Measurements from ENCODE around the gene MGAT5. TPM values are rescaled to one million over a fixed set of nuclear protein-coding genes. Genes with fewer than 3 reads are reported as not detected.

Gene MGAT5, protein sequence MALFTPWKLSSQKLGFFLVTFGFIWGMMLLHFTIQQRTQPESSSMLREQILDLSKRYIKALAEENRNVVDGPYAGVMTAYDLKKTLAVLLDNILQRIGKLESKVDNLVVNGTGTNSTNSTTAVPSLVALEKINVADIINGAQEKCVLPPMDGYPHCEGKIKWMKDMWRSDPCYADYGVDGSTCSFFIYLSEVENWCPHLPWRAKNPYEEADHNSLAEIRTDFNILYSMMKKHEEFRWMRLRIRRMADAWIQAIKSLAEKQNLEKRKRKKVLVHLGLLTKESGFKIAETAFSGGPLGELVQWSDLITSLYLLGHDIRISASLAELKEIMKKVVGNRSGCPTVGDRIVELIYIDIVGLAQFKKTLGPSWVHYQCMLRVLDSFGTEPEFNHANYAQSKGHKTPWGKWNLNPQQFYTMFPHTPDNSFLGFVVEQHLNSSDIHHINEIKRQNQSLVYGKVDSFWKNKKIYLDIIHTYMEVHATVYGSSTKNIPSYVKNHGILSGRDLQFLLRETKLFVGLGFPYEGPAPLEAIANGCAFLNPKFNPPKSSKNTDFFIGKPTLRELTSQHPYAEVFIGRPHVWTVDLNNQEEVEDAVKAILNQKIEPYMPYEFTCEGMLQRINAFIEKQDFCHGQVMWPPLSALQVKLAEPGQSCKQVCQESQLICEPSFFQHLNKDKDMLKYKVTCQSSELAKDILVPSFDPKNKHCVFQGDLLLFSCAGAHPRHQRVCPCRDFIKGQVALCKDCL
- total RNA-seq (2014; rRNA removed; shearing (Covaris generic)) = 31.5 and 37.5 TPM in 2 replicates
- polyA plus RNA-seq (2015; cell fraction: cytosol; rRNA removed) = 31.5 and 43.5 TPM in 2 replicates
- 43.2 and 43.4 TPM in 2 replicates for polyA plus RNA-seq (2015; cell fraction: nucleus; rRNA removed)

DNA sequence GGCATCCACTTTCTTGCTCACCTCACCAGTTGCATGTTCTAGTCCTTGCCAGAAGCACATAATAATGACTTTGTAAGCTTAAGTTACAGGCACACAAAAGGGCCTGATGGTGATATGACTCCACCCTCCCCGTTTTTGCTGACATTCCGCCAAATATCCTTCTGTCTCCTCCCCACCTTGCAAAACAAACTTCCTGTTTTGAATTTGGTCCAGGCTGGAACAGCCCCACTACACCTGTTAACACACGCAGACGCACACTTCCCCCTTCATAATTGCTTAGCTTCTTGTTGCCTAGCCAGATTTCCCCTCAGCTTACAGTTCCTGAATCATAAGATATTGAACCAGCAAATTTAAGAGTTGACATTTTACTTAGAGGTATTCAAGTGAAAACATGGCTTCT is at the start of gene MGAT5:
Gene MGAT5 (plus strand): TSS at position 269 of the 400 bp plus-strand sequence. CDS start 332 bp downstream, outside the sequence.
- no peak for DNase-seq (ENCODE audit: low read depth)

DNA sequence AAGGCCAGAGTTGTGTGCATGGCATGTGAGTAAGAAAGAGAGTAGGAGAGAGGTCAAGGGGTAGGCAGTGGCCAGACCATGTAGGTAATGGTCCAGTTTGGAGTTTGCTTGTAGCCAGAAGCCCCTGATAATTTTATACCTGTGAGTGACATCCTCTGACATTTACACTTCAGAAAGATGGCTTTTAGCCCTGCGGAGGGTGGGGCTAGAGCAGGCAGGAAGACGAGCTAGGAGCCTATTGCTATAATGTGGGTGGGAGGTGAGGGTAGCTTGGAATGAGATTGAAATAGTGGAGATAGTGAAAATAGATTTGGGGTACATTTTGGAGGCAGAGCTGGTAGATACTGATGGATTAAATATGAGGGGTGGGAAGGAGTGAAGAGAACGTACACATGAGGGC is 48.8 kb upstream of the MGAT5 start:
- no peak for DNase-seq (ENCODE audit: low read depth)

GRCh38 chr2:134206031-134206430 is 47.8 kb upstream of the MGAT5 start:
- DNase-seq (ENCODE audit: low read depth) = no peak

GRCh38 chr2:134206573-134206972 is 47.3 kb upstream of the MGAT5 start:
- DNase-seq (ENCODE audit: low read depth) = peak; percentile 73

DNA sequence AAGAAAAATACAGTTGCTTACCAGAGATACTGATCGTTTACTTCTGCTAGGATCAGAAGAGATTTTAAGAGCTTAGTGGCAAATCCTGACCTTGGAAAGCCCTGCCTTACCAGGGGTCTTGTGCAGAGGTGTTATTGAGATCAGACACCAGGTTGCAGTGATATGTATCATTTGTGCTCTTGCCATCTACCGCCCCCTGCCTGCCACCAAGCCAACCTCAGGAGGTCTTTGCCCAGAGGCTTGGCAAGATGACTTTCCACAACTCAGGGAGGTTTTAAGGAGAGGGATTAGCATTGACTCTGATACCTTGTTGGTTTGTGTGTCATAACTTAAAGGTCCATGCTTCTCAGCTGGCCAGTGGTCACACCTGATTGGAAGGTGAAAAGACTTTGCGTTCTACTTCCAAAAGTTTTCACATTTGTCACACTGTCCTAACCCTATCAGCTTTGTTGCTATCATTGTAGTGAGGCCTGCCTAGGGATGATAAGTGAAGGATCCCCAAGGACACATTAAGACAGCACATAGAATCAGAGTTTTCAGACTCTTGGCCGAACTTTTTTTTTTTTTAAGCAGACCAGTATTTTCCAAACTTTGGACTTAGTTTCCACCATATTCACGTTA is 46.2 kb upstream of the MGAT5 start:
- peak; percentile 61 for DNase-seq (ENCODE audit: low read depth)

- DNase-seq (ENCODE audit: low read depth) = no peak
Observed at GRCh38 chr2:134208825-134209224, 45.0 kb upstream of the MGAT5 start.

DNA sequence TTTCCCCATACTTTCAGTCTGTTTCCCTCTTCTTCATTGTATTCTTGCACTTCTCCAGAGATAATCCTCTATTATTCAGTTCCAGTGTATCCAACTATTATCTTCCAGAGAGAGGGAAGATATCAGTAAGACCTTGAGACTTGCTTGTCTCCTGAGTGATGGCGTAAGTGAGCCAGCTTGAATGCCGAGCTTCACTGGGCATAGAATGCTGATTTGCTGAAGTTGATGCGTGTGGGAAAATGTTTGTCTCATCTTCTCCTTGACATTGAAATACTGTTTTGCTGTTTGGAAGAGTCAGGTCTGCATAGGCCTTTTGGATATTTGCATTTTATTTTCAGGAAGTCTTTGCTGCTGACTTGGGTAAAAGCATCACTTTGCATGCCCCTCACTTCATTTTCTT is 41.1 kb upstream of the MGAT5 start:
- no peak for DNase-seq (ENCODE audit: low read depth)

DNA sequence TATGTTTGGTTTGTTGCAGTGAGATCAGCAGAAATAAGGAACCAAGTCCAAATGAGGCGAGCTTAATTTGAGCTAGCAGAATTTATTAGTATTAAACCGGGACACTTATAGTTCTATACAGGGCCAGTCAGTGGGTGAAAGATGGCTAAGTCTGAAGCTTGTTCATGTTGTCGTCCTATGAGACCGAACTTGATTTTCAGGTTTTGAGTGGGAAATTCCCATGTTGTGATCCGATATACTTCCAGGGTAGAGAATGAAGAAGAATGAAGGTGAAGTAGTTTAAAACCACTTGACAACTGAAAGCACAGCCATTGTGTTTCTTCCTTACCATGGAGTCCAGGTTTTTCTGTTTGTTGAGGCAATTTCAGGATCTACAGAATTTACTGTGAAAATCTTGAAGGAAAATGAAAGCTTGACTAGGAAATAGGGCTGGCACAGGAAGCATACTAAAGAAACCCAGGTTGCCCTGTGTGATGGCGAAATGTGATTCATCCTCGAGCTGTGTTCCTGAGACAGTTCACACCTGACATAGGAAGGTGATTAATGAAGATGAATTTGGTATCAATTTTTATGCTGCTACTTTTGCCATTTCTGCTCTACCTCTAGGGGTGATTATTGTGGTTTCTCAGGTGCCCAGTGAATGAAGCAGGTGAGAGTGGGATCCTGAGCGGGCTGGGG is 37.6 kb upstream of the MGAT5 start:
- no peak for DNase-seq (ENCODE audit: low read depth)

DNA sequence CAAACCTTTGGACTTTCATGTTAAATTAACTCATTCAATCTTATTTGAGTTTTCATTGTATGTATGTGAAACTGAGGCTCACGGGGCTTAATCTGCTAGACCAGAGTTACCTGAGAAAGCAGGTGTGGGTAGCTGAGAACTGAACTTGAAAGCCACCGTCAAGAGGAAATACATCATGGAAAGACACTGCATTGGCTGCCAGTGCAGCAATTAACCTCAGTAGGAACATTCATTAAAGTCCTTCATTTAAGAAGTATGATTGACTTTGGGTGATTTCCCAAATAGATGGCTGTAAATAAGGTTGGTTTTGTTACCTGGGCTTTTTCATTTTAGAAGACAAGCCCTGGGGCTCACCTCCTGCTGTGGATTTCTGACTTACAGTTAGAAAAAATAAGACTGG is 36.5 kb upstream of the MGAT5 start:
- no peak for DNase-seq (ENCODE audit: low read depth)

- DNase-seq (ENCODE audit: low read depth) = no peak
Observed at GRCh38 chr2:134217924-134218323, 35.9 kb upstream of the MGAT5 start.

DNA sequence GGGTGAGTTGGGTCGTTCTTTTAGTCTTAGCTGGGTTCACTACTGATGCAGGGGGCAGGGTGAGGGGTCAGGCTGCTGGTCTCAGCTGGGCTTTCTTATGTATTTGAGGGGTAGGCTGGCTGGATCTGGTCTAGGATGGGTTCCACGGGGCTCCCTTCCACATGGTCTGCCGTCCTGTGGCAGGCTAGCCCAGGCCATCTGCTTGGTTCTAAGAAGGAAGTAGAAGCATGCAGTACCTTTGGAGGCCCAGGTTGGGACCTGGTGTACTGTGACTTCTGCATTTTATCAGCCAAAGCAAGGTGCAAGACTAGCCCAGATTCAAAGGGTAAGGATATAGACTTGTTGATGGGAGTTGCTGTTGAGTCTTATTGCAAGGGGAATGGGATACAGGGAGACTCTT is 35.5 kb upstream of the MGAT5 start:
- DNase-seq (ENCODE audit: low read depth) = no peak

DNA sequence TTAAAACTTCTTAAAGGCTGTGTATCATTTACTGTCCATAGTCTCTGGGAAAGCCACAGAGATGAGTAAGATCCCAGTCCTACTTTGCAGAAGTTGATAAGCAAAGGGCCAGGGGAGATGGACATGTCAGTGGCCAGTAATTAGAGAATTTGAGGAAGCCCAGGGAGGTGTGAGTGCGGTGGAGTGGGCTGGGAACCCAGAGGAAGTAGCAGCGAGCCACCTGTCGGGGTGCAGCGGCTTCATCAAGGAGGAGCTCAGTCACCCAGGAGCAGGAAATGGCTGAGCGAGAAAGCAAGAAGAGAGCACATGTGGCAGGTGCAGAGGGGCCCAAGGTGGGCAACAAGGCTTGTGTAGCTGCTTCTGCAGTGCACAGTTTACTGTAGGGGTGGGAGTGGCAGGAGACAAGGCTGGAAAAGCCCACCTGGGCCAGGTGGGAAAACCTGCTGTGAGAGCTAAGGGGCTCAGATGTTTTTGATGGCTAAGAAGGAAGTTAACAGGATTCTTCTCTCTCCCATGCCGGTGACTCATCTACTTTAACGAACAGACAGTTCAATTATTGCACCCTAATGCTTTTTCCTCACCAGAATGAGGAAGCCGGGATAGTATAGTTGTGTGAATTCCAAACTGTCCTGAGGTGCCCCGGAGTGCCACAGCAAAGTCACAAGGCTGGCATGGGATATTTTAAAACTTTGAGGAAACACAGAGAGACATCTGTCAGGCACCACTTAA is 34.8 kb upstream of the MGAT5 start:
- no peak for DNase-seq (ENCODE audit: low read depth)

DNA sequence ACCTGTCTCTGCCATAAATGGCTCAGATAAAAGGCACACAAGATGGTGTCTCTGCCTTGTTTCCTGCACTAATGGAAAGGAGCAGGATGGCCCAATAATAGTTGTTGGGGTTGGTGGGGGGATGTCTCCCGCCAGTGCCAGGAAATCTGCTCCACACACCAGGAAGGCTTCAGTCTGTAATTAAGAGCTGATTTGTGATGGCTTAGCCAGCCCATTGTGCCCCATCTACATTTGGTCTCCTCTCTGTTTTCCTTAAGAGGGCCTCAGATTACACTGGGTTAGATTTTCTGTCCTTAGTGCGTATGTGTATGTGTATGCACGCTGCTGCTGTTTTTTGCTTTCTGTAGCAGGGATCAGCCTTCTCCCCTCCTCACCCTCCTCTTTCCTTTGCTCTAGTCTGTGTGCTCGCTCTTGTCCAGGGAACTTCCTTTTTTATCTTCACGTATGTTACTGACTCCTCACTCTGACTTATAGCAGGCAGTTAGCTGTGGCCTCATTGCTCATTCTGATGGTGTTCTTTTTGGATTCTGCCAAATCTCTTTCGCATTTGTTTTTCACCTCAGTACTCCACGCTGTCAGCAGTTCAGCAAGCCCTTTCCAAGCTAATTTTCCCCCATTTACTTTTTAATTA is 33.4 kb upstream of the MGAT5 start:
- DNase-seq (ENCODE audit: low read depth) = no peak

DNA sequence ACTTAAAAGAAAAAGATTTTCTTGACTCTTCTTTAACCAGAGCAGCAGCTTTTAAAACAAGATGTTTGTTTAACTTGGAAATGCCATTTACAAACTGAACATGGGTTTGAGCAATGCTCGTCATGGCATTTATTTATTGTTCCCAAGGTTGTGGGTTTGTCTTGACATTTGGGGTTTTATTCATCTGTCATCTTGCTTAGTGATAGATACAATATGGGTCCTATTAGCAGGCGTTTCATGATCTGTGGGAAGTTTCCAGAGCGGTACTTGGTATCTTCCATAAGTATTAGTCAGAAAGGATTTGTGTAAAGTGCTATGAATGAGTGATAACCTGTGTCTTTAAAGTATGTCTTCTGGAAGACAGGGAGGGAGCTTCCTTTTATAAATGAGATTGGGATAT is 29.9 kb upstream of the MGAT5 start:
- DNase-seq (ENCODE audit: low read depth) = no peak

- DNase-seq (ENCODE audit: low read depth) = no peak
Observed at GRCh38 chr2:134225173-134225572, 28.7 kb upstream of the MGAT5 start.

- no peak for DNase-seq (ENCODE audit: low read depth)
Observed at GRCh38 chr2:134225841-134226240, 28.0 kb upstream of the MGAT5 start.

DNA sequence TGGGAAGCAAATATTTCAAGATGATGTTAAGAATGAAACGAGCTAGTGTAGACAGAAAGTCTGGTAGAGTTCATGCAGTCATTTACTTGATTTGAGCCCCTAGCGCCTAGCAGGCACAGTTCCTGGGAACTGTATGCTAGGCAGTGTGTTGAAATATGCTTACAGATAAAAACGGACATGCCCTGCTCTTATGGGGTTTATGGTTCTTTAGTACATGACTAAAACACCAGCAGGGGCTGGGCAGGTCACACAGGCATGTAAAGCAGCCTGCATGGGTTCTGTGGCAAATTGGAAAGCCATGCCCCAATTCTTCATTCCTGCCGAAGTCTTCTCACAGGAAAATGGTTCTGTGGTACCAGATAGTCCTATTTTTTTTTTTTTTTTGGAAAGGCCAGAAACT is 27.3 kb upstream of the MGAT5 start:
- no peak for DNase-seq (ENCODE audit: low read depth)

DNA sequence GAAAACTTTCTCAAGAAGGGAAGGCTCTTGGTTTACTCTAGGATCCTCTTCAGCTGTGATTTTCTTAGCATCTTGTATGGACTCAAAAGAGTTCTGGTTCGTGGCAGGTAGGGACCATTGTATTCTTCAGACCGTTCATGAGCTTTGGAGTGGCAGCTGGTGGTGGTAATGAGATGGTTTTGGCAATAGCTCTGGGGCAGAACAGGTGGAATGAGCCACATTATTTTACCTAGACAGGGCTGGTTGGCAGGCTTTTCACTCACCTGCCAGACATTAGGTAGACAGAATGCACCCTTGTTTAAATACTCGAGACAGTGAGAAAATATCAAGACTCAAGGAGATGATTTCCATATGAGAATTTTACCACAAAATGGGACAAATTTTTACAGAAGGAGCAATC is 26.2 kb upstream of the MGAT5 start:
- DNase-seq (ENCODE audit: low read depth) = no peak

DNA sequence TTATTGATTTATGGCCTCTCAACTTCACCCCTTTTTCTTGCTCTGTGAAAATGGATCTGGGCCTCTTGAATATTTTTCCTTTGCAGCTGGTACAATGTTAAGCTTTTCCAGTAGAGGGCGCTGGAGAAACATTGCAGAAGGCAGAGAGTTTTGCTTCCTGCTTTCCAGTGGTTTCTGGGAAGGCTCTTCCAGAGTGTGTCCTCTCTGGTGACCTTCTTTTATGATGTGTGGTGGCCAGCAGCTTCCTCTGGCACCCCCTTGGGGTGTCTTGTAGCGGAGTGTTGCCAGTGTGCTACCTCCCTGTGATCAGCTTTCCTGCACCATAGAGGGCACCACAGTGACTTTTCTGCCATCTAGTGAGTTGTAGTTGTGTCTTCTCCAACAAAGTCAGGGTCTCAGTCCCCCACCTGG is 25.4 kb upstream of the MGAT5 start:
- peak; percentile 52 for DNase-seq (ENCODE audit: low read depth)

DNA sequence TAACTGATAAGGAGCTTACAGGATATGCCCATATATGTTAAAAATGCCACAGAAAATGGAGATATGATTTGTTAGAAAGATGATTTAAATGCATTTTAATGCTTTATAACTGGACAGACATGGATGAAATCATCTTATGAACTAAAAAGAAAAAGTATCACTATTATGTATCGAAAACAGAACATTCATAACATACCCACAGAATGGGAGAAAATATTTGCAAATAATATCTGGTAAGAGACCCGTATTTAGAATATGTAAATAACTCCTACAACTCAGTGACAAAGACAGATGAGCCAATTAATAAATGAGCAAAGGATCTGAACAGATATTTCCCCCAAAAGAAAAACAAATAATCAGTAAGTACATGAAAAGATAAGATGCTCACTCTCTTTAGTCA is 24.3 kb upstream of the MGAT5 start:
- DNase-seq (ENCODE audit: low read depth) = no peak

All from HT1080 (cell line).